Kidney (tissue), 14 donors: ENCODE data around the gene ECM1. TPM values are rescaled to one million over a fixed set of nuclear protein-coding genes. Genes with fewer than 3 reads are reported as not detected.

ENCODE experiments used
- DNase-seq, 5 donors: peaks; one replicate each; pipeline ENCODE4 v3.0.0-alpha.2; 2013 to 2020
- FAIRE-seq: peaks from 2 replicates; lab custom pipeline; 2012; peaks lifted over from hg19 to GRCh38; lab: Jason Lieb, UNC
- H3K27ac ChIP-seq, 2 donors: one replicate each; pipeline ENCODE4 v1.7.0; 2013; ENCODE audit warnings: low read depth in 2 of 2, low read length in 2 of 2, inconsistent platforms in 1 of 2
- H3K27me3 ChIP-seq: one replicate; pipeline ENCODE4 v1.7.1; 2013; ENCODE audit warnings: low read length, inconsistent platforms; ENCODE audit not compliant: control insufficient read depth, insufficient read depth
- H3K36me3 ChIP-seq, 3 donors: one replicate each; pipeline versions ENCODE4 v1.7.0 to v1.7.1; 2013; ENCODE audit warnings: low read length in 3 of 3, control low read depth in 1 of 3, inconsistent platforms in 1 of 3; ENCODE audit not compliant: insufficient read depth in 3 of 3, control insufficient read depth in 2 of 3
- H3K4me1 ChIP-seq, 3 donors: one replicate each; pipeline versions ENCODE4 v1.7.0 to v1.7.1; 2013; ENCODE audit warnings: low read length in 3 of 3, inconsistent platforms in 1 of 3, low read depth in 1 of 3; ENCODE audit not compliant: control insufficient read depth in 2 of 3, insufficient read depth in 2 of 3
- H3K4me3 ChIP-seq, 3 donors: one replicate each; pipeline versions ENCODE4 v1.7.0 to v1.8.1; 2013; ENCODE audit warnings: low read length in 3 of 3, control low read depth in 1 of 3, inconsistent platforms in 1 of 3
- H3K9ac ChIP-seq, 3 donors: one replicate each; pipeline versions ENCODE4 v1.7.0 to v1.7.1; 2013; ENCODE audit warnings: low read length in 3 of 3, control low read depth in 1 of 3, inconsistent platforms in 1 of 3
- H3K9me3 ChIP-seq, 3 donors: one replicate each; pipeline versions ENCODE4 v1.7.0 to v1.7.1; 2013; ENCODE audit warnings: low read length in 3 of 3, control low read depth in 1 of 3, inconsistent platforms in 1 of 3; ENCODE audit not compliant: control insufficient read depth in 2 of 3, insufficient read depth in 1 of 3
- intact Hi-C: fragments of 100-400 bp; cut with DNase I; formaldehyde crosslinking; loops from one replicate; pipeline ENCODE4 v1.11.1; 2022
- polyA plus RNA-seq: library from polyadenylated mRNA; stranded (reverse); fragments of 350-450 nt; fragmentation: Illumina TruSeq; extraction: RNeasy Lipid Tissue Mini Kit (QIAGEN cat#74804); gene quantifications from one replicate; pipeline ENCODE4 v1.2.3, GENCODE V29; 2014; ENCODE audit warnings: low read depth, low replicate concordance; ENCODE audit not compliant: insufficient read depth
- total RNA-seq: library from RNA; stranded (reverse); fragmentation: NEBNext Ultra II Directional; extraction: Animal tissue kit (Norgen Biotek cat#: 25700); gene quantifications from one replicate; pipeline ENCODE4 v1.2.1, GENCODE V29; 2021
- TF ChIP-seq, protein P1 (sequence below): IDR thresholded peaks from 3 replicates; pipeline ENCODE4 v1.5.1; 2012; ENCODE audit warnings: mild to moderate bottlenecking, moderate library complexity, borderline replicate concordance; ENCODE audit not compliant: insufficient read depth; ENCODE audit errors: extremely low read depth
- donor health status: control.
- donor health status: control.
- donor health status: control.
- donor health status: control.
- donor health status: control.
- donor health status: DM: yes; HTN: yes; CAD: no.
- donor health status: Normal renal cell carcinoma (clear cell type).

ECM1 gene
- total and polyA plus RNA-seq, 2 donors from 2014 or later = 9.2 to 36.4 TPM

DNA sequence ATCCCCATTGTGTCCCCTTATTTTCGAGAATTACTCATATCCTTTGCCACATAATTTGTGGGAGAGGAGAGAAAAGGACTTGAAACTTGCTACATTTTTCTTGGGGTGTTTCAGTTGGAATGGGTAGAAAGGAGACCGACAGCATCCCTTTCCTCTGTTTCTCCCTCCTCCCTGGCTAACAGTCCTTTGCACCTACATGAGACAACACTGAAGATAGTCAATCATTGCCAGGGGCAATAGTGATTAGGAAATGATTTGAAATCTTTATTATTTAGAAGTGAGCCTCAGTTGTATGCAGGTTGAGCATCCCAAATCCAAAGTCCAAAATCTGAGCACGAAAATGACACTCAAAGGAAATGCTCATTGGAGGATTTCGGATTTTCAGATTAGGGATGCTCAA is 28.5 kb upstream of the ECM1 start:
- Histone ChIP-seq H3K4me3 (no peak overlapping the region), H3K27ac (no peak overlapping the region), H3K9ac (no peak overlapping the region), H3K27me3 (no peaks in the 10 kb centered on the region), H3K36me3 (no peaks in the 10 kb centered on the region), H3K4me1 (no peaks in the 10 kb centered on the region), H3K9me3 (no peaks in the 10 kb centered on the region)
- TF ChIP-seq, protein P1, sequence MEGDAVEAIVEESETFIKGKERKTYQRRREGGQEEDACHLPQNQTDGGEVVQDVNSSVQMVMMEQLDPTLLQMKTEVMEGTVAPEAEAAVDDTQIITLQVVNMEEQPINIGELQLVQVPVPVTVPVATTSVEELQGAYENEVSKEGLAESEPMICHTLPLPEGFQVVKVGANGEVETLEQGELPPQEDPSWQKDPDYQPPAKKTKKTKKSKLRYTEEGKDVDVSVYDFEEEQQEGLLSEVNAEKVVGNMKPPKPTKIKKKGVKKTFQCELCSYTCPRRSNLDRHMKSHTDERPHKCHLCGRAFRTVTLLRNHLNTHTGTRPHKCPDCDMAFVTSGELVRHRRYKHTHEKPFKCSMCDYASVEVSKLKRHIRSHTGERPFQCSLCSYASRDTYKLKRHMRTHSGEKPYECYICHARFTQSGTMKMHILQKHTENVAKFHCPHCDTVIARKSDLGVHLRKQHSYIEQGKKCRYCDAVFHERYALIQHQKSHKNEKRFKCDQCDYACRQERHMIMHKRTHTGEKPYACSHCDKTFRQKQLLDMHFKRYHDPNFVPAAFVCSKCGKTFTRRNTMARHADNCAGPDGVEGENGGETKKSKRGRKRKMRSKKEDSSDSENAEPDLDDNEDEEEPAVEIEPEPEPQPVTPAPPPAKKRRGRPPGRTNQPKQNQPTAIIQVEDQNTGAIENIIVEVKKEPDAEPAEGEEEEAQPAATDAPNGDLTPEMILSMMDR = no peak
- DNase-seq (no peak), FAIRE-seq (no peak)
- intact Hi-C loops = no loop called here

DNA sequence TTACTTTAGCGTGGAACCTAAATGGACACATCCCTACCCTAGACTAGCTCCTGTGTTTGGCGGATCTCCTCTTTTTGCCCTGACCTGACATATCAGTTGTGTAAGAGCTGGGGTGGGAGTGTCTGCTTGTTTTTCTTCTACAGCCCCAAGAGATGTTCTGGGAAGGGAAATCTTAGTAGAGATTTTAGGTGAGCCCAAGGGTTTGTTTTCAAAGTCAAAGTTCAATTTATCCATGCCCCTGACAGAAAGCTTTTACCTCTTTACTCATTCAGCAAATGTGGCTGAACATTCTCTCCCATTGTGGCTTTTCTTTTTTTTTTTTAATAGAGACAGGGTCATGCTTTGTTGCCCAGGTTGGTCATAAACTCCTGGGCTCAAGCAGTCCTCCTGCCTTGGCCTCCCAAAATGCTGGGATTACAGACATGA is 28.0 kb upstream of the ECM1 start:
- Histone ChIP-seq H3K9ac (no peak overlapping the region), H3K9me3 (no peaks in the 10 kb centered on the region), H3K4me1 (no peaks in the 10 kb centered on the region), H3K36me3 (no peaks in the 10 kb centered on the region), H3K27ac (no peak overlapping the region), H3K27me3 (no peaks in the 10 kb centered on the region), H3K4me3 (no peak overlapping the region)
- intact Hi-C loops = no loop called here
- FAIRE-seq (no peak), DNase-seq (no peak)
- TF ChIP-seq, protein P1 = no peak

DNA sequence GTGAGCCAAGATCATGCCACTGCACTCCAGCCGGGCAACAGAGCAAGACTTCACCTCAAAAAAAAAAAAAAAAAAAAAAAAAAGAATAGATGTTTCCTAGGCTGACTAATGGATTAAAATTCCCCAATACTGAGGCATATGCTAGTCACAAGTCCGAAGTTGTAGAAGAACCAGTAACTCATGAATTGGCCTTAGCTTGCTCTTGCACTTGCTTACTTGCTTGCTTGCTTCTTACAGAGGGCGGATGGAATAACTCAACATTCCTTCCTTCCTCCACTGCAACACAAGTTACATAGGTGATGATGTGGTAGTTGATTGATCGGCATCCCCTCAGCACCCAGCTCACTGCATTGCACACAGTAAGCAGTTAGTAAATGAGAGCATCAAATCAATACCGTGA is 23.5 kb upstream of the ECM1 start:
- FAIRE-seq = no peak
- no peaks in the 10 kb centered on the region for H3K9me3 ChIP-seq
- H3K4me1 ChIP-seq = peaks cover 0 to 5% (median 0%) of the 10 kb centered on the region in 3 donors
- H3K27me3 ChIP-seq = no peaks in the 10 kb centered on the region
- peaks cover 4 to 5% (median 4%) of the 10 kb centered on the region in 3 donors for H3K36me3 ChIP-seq
- intact Hi-C loops = no loop called here
- H3K9ac ChIP-seq = no peak overlapping the region
- no peak overlapping the region for H3K27ac ChIP-seq
- TF ChIP-seq, protein P1 = no peak
- H3K4me3 ChIP-seq = no peak overlapping the region
- no peak for DNase-seq

DNA sequence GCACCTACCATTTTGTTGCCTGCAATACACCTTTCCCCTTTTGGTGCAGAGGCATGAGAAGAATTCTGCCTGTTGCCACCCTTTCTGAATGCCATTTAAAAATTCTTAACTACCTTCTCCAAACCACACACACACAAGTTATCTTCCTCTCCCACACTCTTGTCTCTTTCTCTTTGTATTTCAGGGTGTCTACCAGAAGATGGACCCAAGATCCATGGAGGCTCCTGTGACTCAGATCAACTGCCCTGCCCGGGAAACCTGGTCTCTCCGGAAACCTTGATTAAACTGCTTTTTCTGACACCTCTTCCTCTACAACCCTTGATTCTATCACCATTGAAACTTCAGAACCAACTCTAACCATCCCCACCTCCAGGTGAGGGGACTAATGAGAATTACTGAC is 23.0 kb upstream of the ECM1 start:
- TF ChIP-seq, protein P1 = no peak
- DNase-seq (no peak), FAIRE-seq (no peak)
- intact Hi-C loops = no loop called here
- H3K27ac ChIP-seq = no peak overlapping the region
- no peak overlapping the region for H3K4me3 ChIP-seq
- H3K27me3 ChIP-seq = no peaks in the 10 kb centered on the region
- H3K9ac ChIP-seq = no peak overlapping the region
- H3K9me3 ChIP-seq = no peaks in the 10 kb centered on the region
- peaks cover 0 to 5% (median 0%) of the 10 kb centered on the region in 3 donors for H3K4me1 ChIP-seq
- H3K36me3 ChIP-seq = peaks cover 4 to 6% (median 4%) of the 10 kb centered on the region in 3 donors
